Stimulated activated CD4-positive, alpha-beta T cell treated with anti-CD3 and anti-CD28 coated beads, Interleukin-2, amount 100 ng/mL, for 4 hours (primary cell): ENCODE data around the gene BABAM2.
"Not testable (repeated sequence)": the region's sequence is repeated elsewhere in the genome, so short reads cannot be mapped to it uniquely, and the experiment has no call there.

Source experiments
- DNase-seq: peaks from one replicate; pipeline ENCODE4 v3.0.0-alpha.2; 2020; ENCODE audit warnings: low read depth

BABAM2 gene

GRCh38 chr2:28361991-28362710 lies 471.6 kb downstream of the BABAM2 start:
- DNase-seq, result no peak

DNA sequence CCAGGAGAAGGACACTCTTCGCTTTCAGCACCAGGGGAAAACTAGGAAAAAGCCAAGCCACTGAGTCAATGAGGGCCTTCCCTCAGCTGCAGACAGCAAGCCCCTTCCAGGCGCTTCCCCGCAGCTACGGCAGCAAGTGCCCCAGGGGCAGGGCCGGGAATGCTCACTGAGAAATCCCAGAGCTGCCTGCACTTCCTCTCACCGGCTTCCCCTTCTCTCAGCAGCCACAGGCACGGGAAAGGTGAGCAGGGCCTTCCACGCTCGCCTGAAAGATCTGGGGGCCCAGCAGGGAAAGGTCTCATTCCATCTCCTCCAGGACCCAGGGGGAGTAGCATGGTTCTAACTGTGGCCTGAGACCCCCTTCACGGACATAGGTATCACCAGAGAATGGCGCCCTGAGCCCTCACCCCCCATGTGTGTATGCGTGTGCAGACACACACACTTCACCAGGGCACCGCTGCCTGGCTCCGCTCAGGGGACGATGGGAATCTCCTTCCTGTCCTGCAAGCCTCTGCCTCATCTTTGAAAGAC lies 472.5 kb downstream of the BABAM2 start:
- no peak for DNase-seq

DNA sequence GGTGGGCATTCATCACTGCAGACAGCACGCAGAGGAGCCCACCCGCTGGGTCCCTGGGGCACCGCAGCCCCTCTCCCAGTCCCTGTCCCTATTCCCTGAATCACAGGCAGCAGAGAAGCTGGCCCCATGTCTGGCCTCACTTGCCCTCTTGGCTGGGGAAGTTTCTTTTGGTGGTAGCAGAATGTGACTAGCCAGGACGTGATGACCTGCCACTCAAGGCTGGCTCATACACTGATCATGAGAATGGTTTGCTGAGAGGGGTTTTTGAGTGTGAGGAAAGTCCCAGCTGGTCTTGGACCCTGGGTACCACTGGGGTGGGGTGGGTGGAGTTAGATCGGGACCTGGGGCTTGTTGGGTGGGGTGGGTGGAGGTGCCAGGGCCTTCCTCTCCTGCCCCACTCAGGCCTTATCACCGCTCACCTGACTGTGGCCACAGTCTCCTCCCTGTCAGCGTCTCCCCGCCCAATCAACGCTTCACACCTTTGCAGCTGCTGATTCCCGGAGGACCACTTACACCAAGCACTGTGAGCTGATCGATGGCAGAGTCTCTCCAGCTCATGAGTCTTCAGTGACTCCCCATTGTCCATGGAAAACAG lies 473.3 kb downstream of the BABAM2 start:
- no peak for DNase-seq

DNA sequence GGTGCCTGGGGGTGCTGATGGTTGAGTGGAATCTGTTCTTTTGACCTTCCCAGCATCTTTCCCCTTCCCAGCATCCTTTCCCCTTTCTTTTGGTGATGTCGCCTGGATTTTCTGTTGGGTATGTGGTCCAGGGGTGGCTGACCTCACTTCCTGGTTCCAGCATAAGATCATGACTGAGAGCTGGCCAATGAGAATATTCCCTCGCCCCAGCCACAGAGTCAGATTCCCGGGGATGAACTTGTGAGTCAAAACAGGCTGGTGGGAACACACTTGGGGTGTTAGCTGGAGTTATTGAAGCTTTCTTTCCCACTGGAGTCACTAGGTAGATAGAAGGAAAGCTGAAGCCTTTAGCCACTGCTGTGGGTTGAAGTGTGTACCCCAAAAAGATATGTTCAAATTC lies 474.1 kb downstream of the BABAM2 start:
- DNase-seq, result no peak

- no peak for DNase-seq
These were observed 474.6 kb downstream of the BABAM2 start for GRCh38 chr2:28365158-28365557.

- DNase-seq, result no peak
These were observed 475.6 kb downstream of the BABAM2 start for GRCh38 chr2:28366149-28366495.

GRCh38 chr2:28366496-28367282 lies 476.2 kb downstream of the BABAM2 start:
- peak; percentile 35 for DNase-seq

DNA sequence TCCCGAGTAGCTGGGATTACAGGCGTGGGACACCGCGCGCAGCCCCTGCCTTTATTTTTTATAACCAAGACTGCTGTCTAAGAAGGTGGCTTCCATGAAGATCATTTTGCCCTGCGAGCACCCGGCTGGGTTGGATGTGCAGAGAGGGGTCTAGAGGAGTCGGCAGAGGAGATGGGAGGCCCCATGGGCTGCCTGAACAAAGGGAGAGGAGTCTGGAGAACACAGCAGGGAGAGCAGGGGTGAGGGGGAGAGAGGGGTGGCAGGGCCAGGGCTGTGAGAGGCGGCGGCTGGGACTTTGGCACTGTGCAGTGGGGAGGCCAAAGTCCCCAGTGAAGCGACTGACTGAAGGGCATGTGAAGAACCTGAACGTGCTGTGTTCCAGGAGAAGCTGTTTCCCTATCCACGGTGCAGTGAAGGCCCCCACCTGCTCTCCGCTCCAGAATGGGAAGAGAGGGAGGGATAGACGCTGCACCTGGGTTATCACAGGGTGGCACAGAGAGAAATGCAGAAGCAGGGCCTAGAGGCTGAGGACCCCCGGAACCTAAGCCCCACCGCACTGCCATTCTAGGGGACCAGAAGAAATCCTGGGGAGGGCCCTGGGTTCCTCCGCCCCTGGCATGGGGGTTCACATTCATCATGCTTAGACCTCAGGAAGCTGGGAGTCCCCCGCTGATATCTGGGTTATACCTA lies 477.3 kb downstream of the BABAM2 start:
- no peak for DNase-seq

DNA sequence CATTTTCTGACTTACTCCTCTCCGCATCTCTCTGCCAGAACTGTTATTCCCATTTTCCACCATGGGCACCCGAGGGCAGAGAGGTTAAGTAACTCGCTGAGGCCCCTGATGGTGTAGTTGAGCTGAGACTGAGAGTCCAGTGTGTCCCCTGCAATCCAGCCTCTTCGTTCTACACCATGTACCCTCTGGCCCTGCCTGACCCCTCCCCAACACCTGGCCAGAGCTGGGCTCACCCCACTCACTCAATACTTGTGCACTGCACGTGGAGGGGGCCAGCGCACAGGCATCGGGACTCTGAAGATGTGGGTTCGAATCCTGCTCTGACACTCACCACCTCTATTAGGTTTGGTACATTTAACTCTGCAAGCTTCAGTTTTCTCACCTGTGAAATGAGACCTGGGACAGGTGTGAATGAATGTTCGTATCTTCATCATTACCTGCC lies 477.8 kb downstream of the BABAM2 start:
- DNase-seq, result no peak

- DNase-seq, result no peak
These were observed 478.8 kb downstream of the BABAM2 start for GRCh38 chr2:28369358-28369757.

GRCh38 chr2:28370354-28370753 lies 479.8 kb downstream of the BABAM2 start:
- DNase-seq, result no peak

DNA sequence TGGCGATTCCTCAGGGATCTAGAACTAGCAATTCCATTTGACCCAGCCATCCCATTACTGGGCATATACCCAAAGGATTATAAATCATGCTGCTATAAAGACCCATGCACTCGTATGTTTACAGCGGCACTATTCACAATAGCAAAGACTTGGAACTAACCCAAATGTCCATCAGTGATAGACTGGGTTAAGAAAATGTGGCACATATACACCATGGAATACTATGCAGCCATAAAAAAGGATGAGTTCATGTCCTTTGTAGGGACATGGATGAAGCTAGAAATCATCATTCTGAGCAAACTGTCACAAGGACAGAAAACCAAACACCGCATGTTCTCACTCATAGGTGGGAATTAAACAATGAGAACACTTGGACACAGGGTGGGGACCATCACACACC lies 481.2 kb downstream of the BABAM2 start:
- DNase-seq, result not testable (repeated sequence)

DNA sequence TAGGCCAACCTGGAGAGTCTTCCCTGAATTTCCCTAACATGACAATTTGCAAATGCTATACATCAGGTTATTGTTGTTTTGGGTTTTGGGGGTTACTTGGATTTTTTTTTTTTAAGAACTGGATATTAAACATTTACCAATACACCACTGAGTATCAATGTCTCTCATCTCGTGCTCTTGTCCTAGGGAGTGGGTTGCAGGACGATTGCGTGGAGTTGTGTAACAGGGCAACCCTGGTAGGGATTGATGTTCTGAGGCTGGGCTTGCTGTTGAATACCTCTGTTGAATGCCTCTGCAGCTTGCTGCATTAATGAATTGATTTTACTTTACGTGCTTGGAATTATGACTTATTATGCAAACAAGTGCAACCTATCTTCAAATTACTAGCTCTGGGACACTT lies 483.3 kb downstream of the BABAM2 start:
- DNase-seq, result no peak

DNA sequence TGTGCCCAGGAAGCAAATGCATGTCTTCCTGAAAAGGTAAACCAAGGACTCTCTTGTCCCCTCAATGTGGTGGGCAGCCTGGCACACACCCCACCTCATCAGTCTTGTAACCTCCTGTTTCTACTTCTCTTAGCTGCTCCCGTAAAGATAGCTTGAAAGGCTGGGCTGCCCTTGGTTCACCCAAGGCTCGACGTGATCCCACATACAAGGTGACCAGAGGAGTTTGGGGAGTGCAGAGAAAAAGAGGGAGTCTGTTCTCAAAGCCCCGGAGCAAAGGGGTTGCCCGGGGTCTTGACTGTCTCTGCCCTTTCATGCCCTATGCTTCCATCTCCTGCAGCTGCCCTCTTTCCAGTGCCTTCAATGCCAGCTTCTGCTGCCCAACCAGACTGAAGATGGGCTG lies 483.8 kb downstream of the BABAM2 start:
- DNase-seq, result no peak

DNA sequence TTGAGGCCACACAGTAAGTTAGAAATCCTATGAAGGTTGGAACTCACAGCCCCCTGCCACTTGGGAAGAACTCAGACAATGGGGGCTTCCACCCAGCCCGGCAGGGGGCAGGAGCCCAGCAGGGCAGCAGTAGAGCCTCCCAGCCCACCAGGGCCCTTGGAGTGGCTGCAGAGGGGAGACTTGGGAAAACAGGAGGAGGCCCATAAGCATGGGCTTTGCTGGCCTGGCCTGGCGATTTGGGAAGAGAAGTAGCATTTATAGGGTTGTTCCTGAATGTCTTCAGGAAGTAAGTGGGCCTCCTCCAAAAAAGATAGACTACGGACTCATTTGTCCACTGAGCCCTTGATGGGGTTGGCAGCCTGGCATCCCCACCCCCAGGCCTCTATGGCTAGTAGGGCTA lies 484.7 kb downstream of the BABAM2 start:
- no peak for DNase-seq

GRCh38 chr2:28375742-28376631 lies 485.5 kb downstream of the BABAM2 start:
- no peak for DNase-seq

GRCh38 chr2:28377195-28377816 lies 486.8 kb downstream of the BABAM2 start:
- no peak for DNase-seq

GRCh38 chr2:28377984-28378678 lies 487.6 kb downstream of the BABAM2 start:
- no peak for DNase-seq

- no peak for DNase-seq
These were observed 488.4 kb downstream of the BABAM2 start for GRCh38 chr2:28378679-28379584.
